Activated CD4-positive, alpha-beta T cell treated with anti-CD3 and anti-CD28 coated beads, Interleukin-2, amount 50 U/mL, for 24 hours (primary cell): ENCODE results near the gene CLASP1.
"Not testable (repeated sequence)": the region's sequence is repeated elsewhere in the genome, so short reads cannot be mapped to it uniquely, and the experiment has no call there.

ENCODE experiments used
- DNase-seq, 2 donors: peaks; one replicate each; pipeline ENCODE4 v3.0.0-alpha.2; 2020; ENCODE audit warnings: low read depth in 1 of 2, low spot score in 1 of 2

CLASP1 gene

DNA sequence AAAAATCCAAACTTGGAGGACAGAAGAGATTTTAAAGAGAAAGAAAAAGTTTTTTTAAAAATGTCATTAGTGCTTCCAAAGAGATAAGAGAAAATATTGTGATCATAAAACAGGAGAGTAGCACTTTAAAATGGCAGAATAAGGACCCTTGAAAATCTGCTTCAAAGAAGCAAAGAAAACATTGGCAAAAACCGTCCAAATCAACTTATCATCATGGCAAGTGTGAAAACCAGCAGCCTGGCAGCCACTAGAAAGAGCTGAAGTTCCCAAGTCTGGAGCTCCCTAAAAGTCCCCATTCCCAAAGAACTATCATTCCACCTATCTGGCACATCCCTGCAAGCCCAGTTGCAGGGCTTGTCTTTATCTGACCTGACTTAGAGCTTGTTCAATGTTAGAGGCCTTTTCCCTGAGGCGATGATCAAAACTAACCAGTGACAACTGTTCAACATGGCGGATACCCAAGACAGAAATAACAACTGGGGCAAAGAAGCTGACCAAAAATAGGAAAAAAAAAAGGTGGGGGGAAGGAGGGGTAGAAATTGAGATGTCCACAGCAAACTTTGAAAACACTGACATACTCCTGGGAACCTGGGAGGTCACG is 143.2 kb downstream of the CLASP1 start:
- DNase-seq: no peak

DNA sequence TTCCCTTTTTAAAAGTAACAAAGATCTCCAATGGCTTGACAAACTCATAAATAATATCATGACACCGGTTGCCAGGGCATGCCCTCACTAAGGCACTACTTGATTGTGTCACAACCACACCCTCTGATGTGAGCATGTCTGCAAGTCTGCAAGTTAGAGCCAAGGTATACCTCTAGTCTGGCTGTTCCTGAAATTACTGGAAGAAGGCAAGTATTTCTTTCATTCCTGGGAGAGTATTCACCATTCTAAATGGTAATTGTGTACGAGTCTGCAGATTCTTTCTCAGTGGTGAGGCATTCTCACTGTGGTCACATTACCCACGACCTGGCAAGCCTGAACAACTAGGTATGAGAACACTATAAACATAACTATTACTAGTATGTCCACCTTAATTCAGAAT is 144.3 kb downstream of the CLASP1 start:
- DNase-seq: no peak

DNA sequence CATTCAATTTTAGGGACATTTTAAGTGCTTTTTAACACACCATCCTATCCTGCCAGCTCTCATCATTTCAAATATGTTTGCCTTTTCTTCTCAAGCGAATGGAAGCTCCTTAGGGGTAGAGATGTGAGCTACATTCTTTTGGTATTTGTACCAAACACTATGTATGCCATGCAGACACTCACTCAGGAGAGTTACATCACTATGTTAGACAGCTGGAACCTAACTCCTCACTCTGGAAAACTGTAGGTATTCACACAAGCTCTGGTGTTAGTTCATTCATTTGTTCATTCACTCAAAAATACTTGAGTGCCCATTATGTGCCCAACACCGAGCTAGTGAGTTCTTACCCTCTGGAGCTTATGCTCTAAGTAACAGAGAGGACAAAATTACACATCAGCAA is 144.9 kb downstream of the CLASP1 start:
- DNase-seq: no peak

DNA sequence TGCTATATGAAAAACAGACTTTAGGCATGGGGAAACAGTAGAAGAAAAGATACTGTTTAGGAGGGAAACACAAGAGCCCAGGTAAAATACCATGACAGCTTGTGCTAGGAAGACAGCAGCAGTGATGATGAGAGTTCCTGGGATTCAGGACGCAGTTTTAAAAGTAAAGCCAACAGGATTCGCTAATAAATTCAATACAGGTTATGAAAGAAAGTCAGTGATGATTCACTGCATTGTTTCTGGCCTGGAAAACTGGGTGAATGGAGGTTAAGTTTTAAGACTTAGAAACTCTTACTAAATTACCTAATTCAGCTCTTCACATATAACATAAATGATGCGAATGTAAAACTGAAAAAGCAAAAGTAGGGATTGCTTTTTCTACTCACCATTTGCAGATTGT is 146.5 kb downstream of the CLASP1 start:
- DNase-seq: no peak

DNA sequence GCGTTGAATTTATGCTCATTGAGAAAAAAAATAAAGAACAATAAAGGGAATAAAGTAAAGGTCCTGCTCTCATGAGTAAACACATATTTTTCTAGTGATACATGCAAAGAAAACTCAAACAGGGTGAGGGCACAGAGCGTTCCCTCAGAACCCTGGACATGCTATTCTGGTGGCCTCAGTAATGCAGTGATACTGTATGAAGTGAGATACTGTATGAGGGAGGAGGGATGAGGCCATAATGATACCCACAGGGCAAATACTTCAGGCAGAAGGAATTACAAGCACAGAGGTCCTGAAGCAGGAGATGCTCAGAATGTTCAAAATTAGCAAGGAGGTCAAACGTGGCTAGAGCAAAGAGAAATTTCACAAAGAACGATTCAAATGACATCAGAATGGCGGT is 147.0 kb downstream of the CLASP1 start:
- no peak for DNase-seq

DNA sequence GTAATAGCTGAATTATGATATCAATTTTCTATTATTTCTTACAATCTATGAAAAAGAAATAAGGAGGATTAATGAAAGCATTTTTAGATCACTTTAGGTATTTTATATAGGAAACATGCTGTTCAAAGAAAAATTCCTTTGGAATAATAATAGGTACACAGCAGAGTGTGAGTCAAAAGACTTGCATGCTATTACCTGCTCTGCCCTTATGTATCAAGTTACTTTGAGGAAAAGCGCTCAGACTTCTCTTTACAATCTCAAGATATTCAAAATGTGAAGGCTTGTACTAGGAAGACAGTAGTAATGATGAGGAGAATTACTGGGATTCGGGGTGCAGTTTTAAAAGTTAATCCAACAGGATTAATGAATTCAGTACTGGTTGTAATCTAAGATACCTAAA is 147.7 kb downstream of the CLASP1 start:
- no peak for DNase-seq

DNA sequence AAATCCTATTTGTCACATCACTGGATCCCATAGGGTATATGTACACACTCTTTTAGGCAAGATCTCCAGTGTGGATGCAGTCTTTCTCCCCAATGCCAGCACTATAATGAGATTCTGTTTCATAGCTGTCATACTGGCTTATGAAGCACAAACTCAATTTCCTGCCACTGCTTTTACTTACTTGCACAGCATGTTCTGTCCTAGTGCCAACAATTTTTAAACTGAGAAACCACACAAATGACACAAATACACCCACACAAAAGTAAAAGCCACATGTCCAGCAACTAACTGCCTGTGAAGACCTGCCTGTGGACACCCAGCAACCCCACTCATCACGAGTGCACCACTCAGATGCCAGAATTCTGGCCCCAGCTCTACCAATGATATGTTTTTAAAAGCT is 148.2 kb downstream of the CLASP1 start:
- no peak for DNase-seq

DNA sequence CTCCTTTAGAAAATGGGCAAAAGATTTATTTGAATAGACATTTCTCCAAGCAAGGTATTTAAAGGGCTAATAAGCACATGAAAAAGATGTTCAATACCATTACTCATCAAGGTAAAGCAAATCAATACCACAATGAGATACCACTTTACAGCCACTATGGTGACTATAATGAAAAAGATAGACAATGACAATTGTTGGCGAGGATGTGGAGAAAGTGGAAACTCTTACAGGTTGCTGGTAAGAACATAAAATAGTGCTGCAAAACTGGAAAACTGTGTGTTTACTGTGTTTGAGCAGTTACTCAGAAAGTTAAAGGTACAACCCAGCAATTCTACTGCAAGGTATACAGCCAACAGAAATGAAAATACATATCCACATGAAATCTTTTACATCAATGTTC is 150.5 kb downstream of the CLASP1 start:
- no peak for DNase-seq

DNA sequence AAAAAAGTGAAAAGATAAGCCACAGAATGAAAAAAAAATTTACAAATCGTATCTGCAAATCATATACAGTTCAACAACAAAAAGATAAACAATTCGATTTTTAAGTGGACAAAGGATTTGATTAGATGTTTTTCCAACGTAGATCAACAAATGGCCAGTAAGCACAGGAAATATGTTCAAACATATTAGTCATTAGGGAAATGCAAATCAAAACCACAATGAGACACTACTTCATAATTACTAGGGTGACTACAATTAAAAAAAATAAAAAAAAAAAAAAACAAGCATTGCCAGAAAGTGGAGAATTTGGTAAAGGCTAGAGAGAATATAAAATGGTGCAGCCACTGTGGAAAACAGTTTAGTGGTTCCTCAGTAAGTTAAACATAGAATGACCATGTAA is 156.9 kb downstream of the CLASP1 start:
- no peak for DNase-seq

DNA sequence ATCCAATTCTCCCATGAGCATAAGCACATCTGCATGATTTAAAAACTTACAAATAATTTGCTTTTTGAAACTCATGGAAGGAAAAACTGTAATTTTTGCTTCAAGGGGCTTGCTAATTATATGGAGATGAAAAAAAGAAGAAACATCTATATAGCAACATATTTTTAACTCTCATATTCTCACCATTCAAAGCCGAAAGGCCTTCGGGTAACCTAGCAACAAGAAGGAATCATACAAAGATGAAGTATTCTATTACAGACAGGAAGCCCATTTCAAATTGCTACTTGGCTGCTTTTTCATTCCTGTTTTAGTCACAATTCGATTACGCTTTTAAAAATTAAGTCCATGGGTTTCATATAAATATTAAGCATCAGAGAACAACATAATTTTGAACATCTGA is 157.7 kb downstream of the CLASP1 start:
- DNase-seq: no peak

DNA sequence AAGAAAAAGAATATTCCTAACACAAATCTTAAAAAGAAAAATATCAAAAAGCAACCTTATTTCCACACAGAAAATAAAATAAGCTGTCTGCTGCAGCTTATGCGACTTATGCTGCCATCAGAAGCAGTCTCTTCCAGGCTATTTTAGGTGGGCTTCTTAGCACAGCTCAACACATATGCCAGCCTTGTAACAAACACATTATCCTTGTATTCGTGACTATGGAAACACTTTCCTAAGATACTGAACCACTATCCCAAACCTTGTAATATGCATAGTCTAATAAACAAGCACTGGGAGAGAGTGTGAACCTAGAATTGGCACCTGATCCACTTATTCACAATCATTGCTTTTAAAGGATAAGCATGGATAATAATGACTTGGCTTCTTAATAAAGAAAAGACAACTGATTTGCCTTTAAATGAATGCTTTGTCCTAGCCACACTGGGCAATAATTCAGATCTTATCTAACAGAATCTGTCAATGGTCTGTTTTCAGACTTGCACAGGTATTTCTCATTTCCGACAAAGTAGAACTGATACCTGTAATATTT is 158.6 kb downstream of the CLASP1 start:
- DNase-seq: no peak

DNA sequence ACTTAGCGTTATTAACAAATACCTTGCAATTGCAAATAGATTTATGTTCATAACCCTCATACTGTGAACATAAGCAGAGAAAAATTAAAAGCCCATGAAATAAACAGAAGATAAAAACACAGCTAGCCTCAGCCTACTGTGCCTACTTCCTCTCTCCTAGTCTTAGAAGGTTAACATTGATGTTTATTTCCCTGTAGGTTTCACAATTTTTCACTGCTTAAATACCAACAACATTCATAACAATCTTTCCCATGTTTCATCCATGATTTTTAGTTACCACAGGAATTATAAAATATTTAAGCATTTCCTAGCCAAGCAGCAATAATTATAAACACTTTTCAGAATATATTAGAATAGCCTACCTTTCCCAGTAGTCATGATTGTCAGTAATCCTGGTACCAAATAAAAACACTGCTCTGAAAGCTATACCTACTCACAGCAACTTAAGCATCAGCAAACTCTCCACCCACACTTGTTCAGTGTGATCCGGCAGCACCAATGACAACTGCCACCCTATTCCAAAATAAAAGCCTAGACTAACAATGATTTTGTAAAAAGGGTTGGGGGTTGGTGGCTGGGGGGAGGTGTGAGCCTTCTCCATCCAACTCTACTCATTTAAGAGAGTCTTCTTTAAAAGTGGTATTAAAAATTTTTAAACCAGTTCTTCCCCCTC is 159.2 kb downstream of the CLASP1 start:
- DNase-seq: no peak

DNA sequence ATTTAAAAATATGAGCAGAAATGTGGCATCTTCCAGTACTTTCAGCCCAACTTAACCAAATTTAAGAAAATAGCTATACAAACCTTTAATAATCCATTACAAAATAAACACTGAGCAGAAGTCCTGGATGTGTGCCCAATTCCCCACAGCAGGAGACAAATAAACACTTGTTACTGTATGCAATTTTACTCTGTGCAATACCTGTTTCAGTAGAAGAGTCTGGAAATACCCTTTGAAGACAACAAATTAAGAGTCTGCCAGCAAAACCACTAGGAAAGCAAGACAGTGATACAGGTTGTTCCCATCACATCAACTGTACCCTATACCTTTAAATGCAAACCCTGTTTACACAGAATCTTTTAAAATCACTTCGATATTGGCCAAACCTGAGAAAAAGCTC is 160.0 kb downstream of the CLASP1 start:
- no peak for DNase-seq

DNA sequence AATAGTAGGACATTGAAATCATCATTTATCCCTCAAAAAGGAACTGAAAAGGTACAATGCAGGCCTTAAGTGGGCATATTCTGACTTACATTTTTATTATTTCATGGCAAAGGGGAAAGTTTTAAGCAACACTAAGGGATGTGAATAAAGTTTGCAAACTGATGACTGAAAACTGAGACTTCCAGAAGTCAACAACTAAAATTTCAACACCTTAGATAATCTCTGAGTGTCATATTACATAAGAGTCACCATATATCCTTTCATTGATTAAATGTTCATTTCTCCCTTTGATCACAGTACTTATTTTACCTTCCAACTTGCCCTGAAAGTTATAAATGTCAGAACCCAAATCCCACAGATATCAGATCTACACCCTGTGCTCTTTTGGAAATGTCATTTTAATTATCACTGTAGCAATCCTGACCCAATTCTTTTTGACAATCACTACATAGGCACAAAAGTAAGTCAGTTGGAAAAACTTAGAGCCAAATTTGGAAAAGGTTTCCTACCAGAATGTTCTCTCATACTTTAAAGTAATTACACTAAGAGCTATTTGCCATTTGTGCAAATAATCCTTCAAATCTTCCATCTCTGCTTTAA is 163.0 kb downstream of the CLASP1 start:
- no peak for DNase-seq

DNA sequence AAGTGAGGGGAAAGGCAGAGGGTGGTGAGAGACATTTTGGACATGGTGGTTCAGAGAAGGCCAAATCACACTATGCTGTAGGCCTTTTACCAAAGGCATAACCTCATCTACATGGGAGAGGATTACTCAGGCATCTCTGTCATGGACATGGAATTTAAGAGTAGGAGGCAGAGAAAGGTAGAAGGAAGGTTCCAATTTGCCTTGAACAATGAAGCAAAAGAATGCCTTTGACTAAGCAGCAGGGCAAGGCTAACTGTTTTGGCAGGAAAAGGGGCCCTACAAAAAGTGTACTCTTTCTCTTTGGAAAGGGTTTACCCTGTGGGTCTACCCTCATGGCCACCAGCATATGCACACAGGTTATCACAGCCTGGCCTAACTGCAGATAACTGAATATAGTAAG is 164.2 kb downstream of the CLASP1 start:
- DNase-seq: no peak

DNA sequence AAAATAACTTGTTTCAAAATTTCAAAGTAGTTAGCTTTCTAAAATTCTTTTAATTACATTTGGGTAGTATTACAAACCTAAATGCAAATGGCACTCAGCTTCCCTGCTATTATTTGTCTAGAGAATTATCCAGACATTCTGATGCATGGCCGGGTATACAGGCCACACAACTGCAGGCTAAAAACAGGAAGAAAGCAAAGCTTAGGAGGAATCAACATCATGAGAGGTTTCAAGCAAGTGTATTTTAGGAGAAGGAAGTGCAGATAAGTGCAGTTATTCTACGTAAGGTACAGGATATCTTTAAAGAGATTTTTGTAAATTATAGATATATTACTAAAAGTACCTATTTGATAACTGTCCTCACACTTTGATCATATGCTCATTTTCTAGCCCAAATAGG is 165.4 kb downstream of the CLASP1 start:
- DNase-seq: no peak

DNA sequence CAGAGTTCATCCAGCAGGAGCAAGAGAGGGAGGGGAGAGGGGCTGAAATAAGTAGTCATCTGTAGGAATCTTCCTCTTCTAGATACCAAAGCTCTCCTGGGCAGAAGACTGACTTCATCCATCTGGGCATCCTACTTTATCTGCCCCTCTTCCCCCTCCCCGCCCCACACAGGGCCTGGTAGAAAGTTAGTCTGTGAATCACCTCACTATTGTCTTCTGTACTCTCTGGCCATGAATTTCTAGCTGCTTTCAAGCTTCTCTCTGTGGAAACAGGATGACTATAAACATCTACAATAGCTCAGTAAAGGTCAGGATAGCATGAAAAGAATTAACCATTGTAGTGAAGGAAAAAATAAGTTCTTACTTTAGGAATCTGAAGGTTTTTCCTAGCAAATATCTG is 166.2 kb downstream of the CLASP1 start:
- no peak for DNase-seq

DNA sequence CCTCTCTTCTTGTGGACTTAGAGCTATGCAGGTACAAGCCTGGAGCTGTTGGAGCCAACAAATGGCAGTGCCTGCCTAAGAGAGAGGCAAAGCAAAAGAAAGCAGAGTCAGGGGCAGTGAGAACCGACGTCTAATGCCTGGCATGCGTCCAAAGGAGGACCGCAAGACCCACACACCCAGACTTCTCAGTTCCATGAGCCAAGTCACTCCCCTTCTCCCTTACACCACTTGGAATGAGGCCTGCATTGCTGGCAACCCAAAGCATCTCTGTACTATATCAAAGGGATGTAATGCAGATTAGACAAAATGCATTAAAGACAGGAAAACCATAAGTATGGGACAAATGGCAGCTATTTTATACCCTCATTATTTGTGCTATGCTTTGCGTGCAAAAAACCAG is 168.4 kb downstream of the CLASP1 start:
- no peak for DNase-seq

DNA sequence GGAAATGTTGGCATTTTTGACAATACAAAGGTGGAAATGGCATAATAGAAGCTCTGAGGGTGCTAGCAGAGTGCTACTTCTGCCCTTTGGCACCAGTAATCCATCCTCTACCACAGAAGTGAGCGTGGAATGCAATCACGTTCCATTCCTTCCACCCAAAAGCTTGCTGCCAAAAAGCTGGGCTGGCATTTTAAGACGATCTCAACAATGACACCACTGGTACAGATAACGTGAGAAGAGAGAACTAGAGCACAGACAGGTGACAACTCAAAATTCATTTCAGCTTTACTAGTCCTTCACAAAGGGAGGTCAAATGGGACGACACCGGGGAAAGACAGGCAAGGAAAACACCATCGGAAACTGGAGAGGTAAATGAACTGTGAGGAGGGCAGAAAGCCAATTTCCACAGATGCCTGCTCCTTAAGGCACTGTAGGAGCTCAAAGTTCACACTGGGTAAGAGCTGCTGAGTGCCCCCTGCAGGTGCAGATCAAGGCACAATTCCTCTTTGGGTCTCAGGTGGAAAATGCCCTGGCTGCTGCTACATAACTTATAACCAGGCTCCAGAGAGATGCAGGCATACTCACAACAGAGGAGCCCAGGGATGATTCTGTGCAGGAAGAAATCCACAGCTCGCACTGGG is 169.3 kb downstream of the CLASP1 start:
- DNase-seq: no peak

DNA sequence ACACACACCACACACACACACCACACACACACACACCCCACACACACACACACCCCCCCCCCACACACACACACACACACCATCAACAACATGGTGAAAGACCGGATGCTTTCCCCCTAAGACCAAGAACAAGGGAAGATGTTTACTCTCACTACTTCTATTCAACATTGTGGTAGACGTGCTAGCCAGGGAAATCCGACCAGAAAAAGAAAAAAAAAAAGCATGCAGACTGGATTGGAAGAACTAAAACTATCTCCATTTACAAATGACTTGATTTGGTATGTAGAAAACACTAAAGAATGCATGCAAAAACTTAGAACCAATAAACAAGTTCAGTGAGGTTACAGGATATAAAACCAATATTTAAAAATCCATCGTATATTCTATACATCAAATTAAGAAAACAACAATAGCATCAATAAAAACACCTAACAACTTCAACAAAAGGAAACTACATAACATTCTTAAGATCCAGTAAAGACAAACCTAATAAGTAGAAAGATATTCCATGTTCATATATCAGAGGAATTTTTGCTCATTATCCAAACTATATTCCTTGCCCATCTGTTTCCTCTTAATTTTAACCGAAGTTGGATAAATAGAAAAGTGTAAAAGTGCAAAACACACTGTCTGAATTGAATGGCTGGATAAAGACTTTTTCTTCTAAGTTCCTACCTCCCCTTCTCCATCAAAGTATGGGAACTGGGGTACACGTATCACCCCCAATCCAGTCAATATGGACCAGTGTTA is 170.1 kb downstream of the CLASP1 start:
- DNase-seq: no peak

DNA sequence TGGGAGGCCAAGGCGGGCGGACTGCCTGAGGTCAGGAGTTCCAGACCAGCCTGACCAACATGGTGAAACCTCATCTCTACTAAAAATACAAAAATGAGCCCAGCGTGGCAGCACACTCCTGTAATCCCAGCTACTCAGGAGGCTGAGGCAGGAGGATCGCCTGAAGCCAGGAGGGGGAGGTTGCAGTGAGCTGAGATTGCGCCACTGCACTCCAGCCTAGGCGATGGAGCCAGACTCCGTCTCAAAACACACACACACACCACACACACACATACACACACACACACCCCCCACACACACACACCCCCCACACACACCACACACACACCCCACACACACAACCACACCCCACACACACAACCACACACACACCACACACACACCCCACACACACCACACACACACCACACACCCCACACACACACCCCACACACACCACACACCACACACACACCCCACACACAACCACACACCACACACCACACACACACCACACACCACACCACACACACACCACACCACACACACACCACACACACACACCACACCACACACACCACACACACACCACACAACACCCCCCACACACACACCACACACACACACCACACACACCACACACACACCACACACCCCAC is 170.8 kb downstream of the CLASP1 start:
- not testable (repeated sequence) for DNase-seq
